ENCODE measurements around the gene HOXD13.
A peak's percentile ranks its signal among the peaks of the same experiment; 100 is the strongest.

The HOXD13 gene

DNA sequence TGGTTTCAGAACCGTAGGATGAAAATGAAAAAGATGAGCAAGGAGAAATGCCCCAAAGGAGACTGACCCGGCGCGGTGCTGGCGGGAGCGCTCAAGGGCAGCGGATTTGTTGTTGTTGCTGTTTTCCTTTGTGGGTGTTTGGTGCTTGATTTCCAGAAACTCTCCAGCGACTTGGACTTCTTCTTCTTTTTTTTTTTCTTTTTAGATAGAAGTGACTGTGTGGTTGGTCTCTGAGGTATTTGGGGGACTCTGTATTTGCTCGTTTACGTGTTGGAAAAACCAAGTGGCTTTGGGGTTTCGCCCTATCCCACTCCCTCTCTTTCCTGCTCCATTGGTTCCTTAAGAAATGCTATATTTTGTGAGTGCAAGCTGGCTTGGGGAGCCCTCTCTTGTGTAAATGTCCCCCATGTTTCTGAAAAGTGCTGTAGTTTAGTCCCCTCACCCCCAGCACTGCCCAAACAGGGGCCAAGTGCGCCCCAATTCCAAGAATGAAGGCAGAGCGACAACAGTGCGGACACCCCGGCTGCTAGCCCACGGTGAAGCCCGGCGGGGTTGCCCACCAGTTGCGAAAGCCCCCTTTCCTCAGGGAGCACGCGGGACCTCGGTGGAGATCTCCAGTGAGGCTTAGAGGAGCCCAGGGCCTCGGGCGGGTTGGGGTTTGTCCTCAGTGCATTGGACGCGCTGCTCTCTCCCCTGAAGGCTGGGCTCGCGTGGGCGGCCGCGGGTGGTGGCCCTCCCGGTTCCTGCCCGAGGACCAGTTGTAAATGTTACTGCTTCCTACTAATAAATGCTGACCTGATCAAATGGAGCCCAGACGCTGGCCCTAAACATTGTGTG lies 31.8 kb downstream of the HOXD13 start:
- peaks cover 19% of the 10 kb centered on the region for H3K4me1 ChIP-seq (ENCODE audit: control insufficient read depth, insufficient read depth, low read length)
- H3K36me3 ChIP-seq (ENCODE audit: control insufficient read depth in 2 of 2, insufficient read depth in 2 of 2, low read length in 2 of 2): no peaks in the 10 kb centered on the region
- H3K9me3 ChIP-seq (ENCODE audit: control insufficient read depth in 2 of 2, low read length in 2 of 2): peaks cover 0 to 4% of the 10 kb centered on the region in 2 donors
- H3K27ac ChIP-seq (ENCODE audit: low read length): no peak overlapping the region
- H3K4me3 ChIP-seq (ENCODE audit: low read length in 2 of 2): peak overlapping the region in 1 of 2 donors; percentile 22
- H3K9ac ChIP-seq (ENCODE audit: low read length in 2 of 2): no peak overlapping the region
- H3K27me3 ChIP-seq (ENCODE audit: control insufficient read depth in 1 of 2, insufficient read depth in 2 of 2, low read length in 2 of 2): peaks cover 72 to 96% of the 10 kb centered on the region in 2 donors

GRCh38 chr2:176124947-176125771 lies 32.6 kb downstream of the HOXD13 start:
- Histone ChIP-seq H3K9ac (ENCODE audit: low read length in 2 of 2) (no peak overlapping the region), H3K27me3 (ENCODE audit: control insufficient read depth in 1 of 2, insufficient read depth in 2 of 2, low read length in 2 of 2) (peaks cover 66 to 92% of the 10 kb centered on the region in 2 donors), H3K36me3 (ENCODE audit: control insufficient read depth in 2 of 2, insufficient read depth in 2 of 2, low read length in 2 of 2) (no peaks in the 10 kb centered on the region), H3K27ac (ENCODE audit: low read length) (no peak overlapping the region), H3K9me3 (ENCODE audit: control insufficient read depth in 2 of 2, low read length in 2 of 2) (no peaks in the 10 kb centered on the region), H3K4me3 (ENCODE audit: low read length in 2 of 2) (no peak overlapping the region), H3K4me1 (ENCODE audit: control insufficient read depth, insufficient read depth, low read length) (peaks cover 21% of the 10 kb centered on the region)

DNA sequence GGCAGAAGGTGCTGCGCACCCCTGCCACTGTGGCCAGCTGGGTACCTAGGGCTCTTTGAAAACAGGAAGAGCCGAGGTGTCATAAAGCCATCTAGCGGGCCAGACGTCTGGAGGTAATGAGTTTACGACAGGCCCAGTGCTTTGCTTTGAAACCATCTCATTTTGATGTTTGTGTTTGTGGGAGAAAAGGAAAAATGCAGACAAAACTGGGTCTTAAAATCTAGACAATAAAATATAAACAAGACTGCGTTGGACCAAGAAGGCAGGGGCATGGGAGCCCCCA lies 33.2 kb downstream of the HOXD13 start:
- no peak overlapping the region for H3K4me3 ChIP-seq (ENCODE audit: low read length in 2 of 2)

DNA sequence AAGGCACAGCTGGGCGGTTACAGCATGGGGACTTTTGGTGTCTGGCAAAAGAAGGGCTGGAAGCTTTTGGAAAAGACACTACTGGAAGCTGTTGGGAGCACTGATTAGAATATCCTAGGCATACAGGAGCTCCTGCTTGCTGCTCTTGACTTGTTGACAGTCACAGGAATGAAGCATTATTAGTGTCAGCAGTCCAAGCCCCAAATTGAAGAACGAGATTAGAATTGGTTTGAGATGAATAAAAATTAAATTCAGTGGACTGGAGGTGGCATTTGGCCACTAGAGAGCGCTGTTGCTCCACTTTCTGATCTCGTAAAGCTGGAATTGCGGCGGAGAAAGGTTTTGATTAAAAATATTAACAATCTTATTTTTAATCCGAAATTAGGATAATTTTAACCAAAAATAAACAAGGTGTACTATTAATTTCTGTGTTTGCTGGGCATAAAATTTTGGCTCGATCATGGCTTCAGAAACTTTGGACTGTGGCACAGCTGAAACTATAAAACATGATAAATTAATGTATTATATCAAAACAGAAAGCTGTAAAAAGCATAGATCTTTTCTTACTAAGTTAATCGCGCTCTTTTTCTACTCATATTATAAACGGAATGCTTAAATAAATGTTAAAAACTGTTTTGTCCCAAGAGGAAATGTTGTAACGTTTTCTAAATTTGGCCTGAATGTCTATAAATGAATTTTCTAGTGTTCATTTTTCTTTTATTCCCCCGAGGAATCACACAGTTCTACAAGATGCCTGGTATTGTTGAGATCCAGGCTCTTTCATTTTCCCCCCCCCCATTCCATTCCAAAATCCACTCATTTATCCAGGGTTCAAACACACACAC lies 34.6 kb downstream of the HOXD13 start:
- Histone ChIP-seq H3K9me3 (ENCODE audit: control insufficient read depth in 2 of 2, low read length in 2 of 2) (peaks cover 0 to 3% of the 10 kb centered on the region in 2 donors), H3K4me3 (ENCODE audit: low read length in 2 of 2) (no peak overlapping the region), H3K27me3 (ENCODE audit: control insufficient read depth in 1 of 2, insufficient read depth in 2 of 2, low read length in 2 of 2) (peaks cover 62 to 91% of the 10 kb centered on the region in 2 donors), H3K27ac (ENCODE audit: low read length) (no peak overlapping the region), H3K36me3 (ENCODE audit: control insufficient read depth in 2 of 2, insufficient read depth in 2 of 2, low read length in 2 of 2) (no peaks in the 10 kb centered on the region), H3K4me1 (ENCODE audit: control insufficient read depth, insufficient read depth, low read length) (peaks cover 28% of the 10 kb centered on the region), H3K9ac (ENCODE audit: low read length in 2 of 2) (no peak overlapping the region)

More for the DNA sequence above, 33.2 kb downstream of the HOXD13 start:
- H3K27ac ChIP-seq (ENCODE audit: low read length): no peak overlapping the region
- peaks cover 27% of the 10 kb centered on the region for H3K4me1 ChIP-seq (ENCODE audit: control insufficient read depth, insufficient read depth, low read length)
- H3K27me3 ChIP-seq (ENCODE audit: control insufficient read depth in 1 of 2, insufficient read depth in 2 of 2, low read length in 2 of 2): peaks cover 62 to 92% of the 10 kb centered on the region in 2 donors
- no peaks in the 10 kb centered on the region for H3K9me3 ChIP-seq (ENCODE audit: control insufficient read depth in 2 of 2, low read length in 2 of 2)
- H3K36me3 ChIP-seq (ENCODE audit: control insufficient read depth in 2 of 2, insufficient read depth in 2 of 2, low read length in 2 of 2): no peaks in the 10 kb centered on the region
- no peak overlapping the region for H3K9ac ChIP-seq (ENCODE audit: low read length in 2 of 2)

DNA sequence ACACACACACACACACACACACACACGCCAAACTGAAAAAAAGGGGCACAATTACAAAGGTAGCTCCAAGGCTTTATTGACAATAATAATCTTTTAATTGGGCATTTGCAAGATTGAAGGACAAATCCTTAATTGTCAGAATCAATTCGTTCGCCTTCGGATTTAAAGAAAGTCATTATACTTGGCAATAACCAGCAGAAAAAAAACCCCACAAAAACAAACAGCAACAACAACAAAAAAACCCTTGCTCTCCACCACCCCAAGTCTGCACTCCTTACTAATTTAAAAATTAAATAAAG lies 35.2 kb downstream of the HOXD13 start:
- peak overlapping the region in 1 of 2 donors; percentile 44 for H3K4me3 ChIP-seq (ENCODE audit: low read length in 2 of 2)
- H3K27ac ChIP-seq (ENCODE audit: low read length): no peak overlapping the region
- peaks cover 24% of the 10 kb centered on the region for H3K4me1 ChIP-seq (ENCODE audit: control insufficient read depth, insufficient read depth, low read length)
- no peak overlapping the region for H3K9ac ChIP-seq (ENCODE audit: low read length in 2 of 2)
- H3K9me3 ChIP-seq (ENCODE audit: control insufficient read depth in 2 of 2, low read length in 2 of 2): peaks cover 0 to 3% of the 10 kb centered on the region in 2 donors
- no peaks in the 10 kb centered on the region for H3K36me3 ChIP-seq (ENCODE audit: control insufficient read depth in 2 of 2, insufficient read depth in 2 of 2, low read length in 2 of 2)
- H3K27me3 ChIP-seq (ENCODE audit: control insufficient read depth in 1 of 2, insufficient read depth in 2 of 2, low read length in 2 of 2): peaks cover 68 to 91% of the 10 kb centered on the region in 2 donors

DNA sequence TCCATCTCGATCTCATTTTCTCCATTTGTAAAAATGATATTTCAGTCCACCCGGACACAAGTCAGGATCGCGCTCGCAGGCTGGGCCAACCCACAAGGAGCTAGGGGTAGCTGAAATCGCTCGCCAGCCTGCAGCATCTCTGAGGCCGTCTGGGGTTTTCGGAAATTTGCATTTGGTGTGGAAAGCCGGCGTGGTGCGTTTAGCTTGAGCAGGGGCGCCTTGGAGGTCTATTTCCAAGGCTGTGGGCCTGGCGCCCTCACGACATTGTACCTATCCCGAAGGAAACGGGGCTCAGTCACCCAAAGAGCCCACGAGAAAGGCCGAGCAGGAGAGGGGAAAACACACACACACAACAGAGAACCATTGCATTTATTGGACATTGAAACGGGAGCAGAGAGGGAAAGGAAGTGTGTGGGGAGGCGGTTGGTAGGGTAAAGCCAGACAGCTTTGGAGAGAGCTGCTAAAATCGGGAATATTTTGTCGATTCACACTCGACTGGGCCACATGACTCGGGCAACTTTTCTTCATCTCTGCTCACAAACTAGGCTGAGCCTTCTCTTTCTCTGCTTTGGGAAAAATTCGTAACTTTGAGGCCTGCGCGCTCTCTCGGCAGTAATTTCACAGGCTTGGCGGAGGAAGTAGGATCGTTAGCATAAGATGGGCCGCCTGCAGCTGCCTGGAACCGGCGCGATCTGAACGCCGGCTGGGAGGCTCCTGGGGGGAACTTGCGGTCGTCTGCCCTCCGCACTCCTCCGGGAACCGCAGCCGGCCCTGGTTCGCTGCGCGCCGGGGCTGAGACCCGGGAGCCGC lies 35.9 kb downstream of the HOXD13 start:
- Histone ChIP-seq H3K9ac (ENCODE audit: low read length in 2 of 2) (no peak overlapping the region), H3K27ac (ENCODE audit: low read length) (no peak overlapping the region), H3K4me3 (ENCODE audit: low read length in 2 of 2) (peak overlapping the region in 1 of 2 donors; percentile 44)

GRCh38 chr2:176128982-176129796 lies 36.7 kb downstream of the HOXD13 start, which contains the start of gene HOXD8:
TSS of gene HOXD8 (plus strand) at chr2:176129705. CDS start at chr2:176130367, 662 bp downstream.
- Histone ChIP-seq H3K27ac (ENCODE audit: low read length) (no peak within 1 kb of the TSS), H3K4me1 (ENCODE audit: control insufficient read depth, insufficient read depth, low read length) (peaks cover 19% of the 10 kb centered on the region), H3K9me3 (ENCODE audit: control insufficient read depth in 2 of 2, low read length in 2 of 2) (peaks cover 0 to 3% of the 10 kb centered on the region in 2 donors), H3K27me3 (ENCODE audit: control insufficient read depth in 1 of 2, insufficient read depth in 2 of 2, low read length in 2 of 2) (peaks cover 72 to 91% of the 10 kb centered on the region in 2 donors), H3K9ac (ENCODE audit: low read length in 2 of 2) (no peak within 1 kb of the TSS), H3K36me3 (ENCODE audit: control insufficient read depth in 2 of 2, insufficient read depth in 2 of 2, low read length in 2 of 2) (no peaks in the 10 kb centered on the region), H3K4me3 (ENCODE audit: low read length in 2 of 2) (peak within 1 kb of the TSS; percentile 12 to 59)

More for the DNA sequence above, 35.9 kb downstream of the HOXD13 start:
- H3K27me3 ChIP-seq (ENCODE audit: control insufficient read depth in 1 of 2, insufficient read depth in 2 of 2, low read length in 2 of 2): peaks cover 73 to 91% of the 10 kb centered on the region in 2 donors
- peaks cover 0 to 3% of the 10 kb centered on the region in 2 donors for H3K9me3 ChIP-seq (ENCODE audit: control insufficient read depth in 2 of 2, low read length in 2 of 2)
- H3K4me1 ChIP-seq (ENCODE audit: control insufficient read depth, insufficient read depth, low read length): peaks cover 19% of the 10 kb centered on the region
- no peaks in the 10 kb centered on the region for H3K36me3 ChIP-seq (ENCODE audit: control insufficient read depth in 2 of 2, insufficient read depth in 2 of 2, low read length in 2 of 2)

- peak overlapping the region in 1 of 2 donors; percentile 59 for H3K4me3 ChIP-seq (ENCODE audit: low read length in 2 of 2)
- no peaks in the 10 kb centered on the region for H3K36me3 ChIP-seq (ENCODE audit: control insufficient read depth in 2 of 2, insufficient read depth in 2 of 2, low read length in 2 of 2)
- H3K9me3 ChIP-seq (ENCODE audit: control insufficient read depth in 2 of 2, low read length in 2 of 2): peaks cover 0 to 3% of the 10 kb centered on the region in 2 donors
- no peak overlapping the region for H3K27ac ChIP-seq (ENCODE audit: low read length)
- no peak overlapping the region for H3K9ac ChIP-seq (ENCODE audit: low read length in 2 of 2)
- peaks cover 19% of the 10 kb centered on the region for H3K4me1 ChIP-seq (ENCODE audit: control insufficient read depth, insufficient read depth, low read length)
- H3K27me3 ChIP-seq (ENCODE audit: control insufficient read depth in 1 of 2, insufficient read depth in 2 of 2, low read length in 2 of 2): peaks cover 71 to 91% of the 10 kb centered on the region in 2 donors
These were observed 37.3 kb downstream of the HOXD13 start for GRCh38 chr2:176129813-176130146.

- Histone ChIP-seq H3K4me1 (ENCODE audit: control insufficient read depth, insufficient read depth, low read length) (peaks cover 19% of the 10 kb centered on the region), H3K36me3 (ENCODE audit: control insufficient read depth in 2 of 2, insufficient read depth in 2 of 2, low read length in 2 of 2) (no peaks in the 10 kb centered on the region), H3K4me3 (ENCODE audit: low read length in 2 of 2) (peak overlapping the region; percentile 12 to 59), H3K27me3 (ENCODE audit: control insufficient read depth in 1 of 2, insufficient read depth in 2 of 2, low read length in 2 of 2) (peaks cover 71 to 91% of the 10 kb centered on the region in 2 donors), H3K9me3 (ENCODE audit: control insufficient read depth in 2 of 2, low read length in 2 of 2) (peaks cover 0 to 3% of the 10 kb centered on the region in 2 donors), H3K9ac (ENCODE audit: low read length in 2 of 2) (no peak overlapping the region), H3K27ac (ENCODE audit: low read length) (no peak overlapping the region)
These were observed 37.8 kb downstream of the HOXD13 start for GRCh38 chr2:176130147-176130956.

Data from stomach smooth muscle (tissue), 2 donors.